Cerebellar nuclear complex (tissue), 1 donor: ENCODE measurements around the gene PTPRD.

Experiments used
- DNase-seq, 2 experiments: peaks; one replicate each; lab custom pipeline; 2025; lab: John Stamatoyannopoulos, UW

Gene PTPRD

GRCh38 chr9:9605681-9606080, 1007.1 kb downstream of the PTPRD start:
- no peak for DNase-seq

GRCh38 chr9:9603345-9603744, 1009.5 kb downstream of the PTPRD start:
- no peak for DNase-seq

- DNase-seq, result no peak
Observed at GRCh38 chr9:9598723-9599122, 1014.1 kb downstream of the PTPRD start.

- DNase-seq, result no peak
Observed at GRCh38 chr9:9592104-9592503, 1020.7 kb downstream of the PTPRD start.

- DNase-seq, result no peak
Observed at GRCh38 chr9:9585920-9586319, 1026.9 kb downstream of the PTPRD start.

GRCh38 chr9:9574080-9574479, 1038.7 kb downstream of the PTPRD start:
- DNase-seq, result no peak

- DNase-seq, result no peak
Observed at GRCh38 chr9:9565700-9566099, 1047.1 kb downstream of the PTPRD start.

- DNase-seq, result no peak
Observed at GRCh38 chr9:9563817-9564216, 1049.0 kb downstream of the PTPRD start.

- DNase-seq, result no peak
Observed at GRCh38 chr9:9560382-9561035, 1052.3 kb downstream of the PTPRD start.

GRCh38 chr9:9558907-9559306, 1053.9 kb downstream of the PTPRD start:
- DNase-seq, result no peak

GRCh38 chr9:9557804-9558334, 1054.9 kb downstream of the PTPRD start:
- DNase-seq, result no peak

- DNase-seq, result no peak
Observed at GRCh38 chr9:9556865-9557803, 1055.7 kb downstream of the PTPRD start.

- DNase-seq, result no peak
Observed at GRCh38 chr9:9552665-9553064, 1060.1 kb downstream of the PTPRD start.

GRCh38 chr9:9538766-9539165, 1074.0 kb downstream of the PTPRD start:
- no peak for DNase-seq

GRCh38 chr9:9538356-9538755, 1074.4 kb downstream of the PTPRD start:
- DNase-seq, result no peak

GRCh38 chr9:9536523-9536922, 1076.3 kb downstream of the PTPRD start:
- DNase-seq, result no peak

GRCh38 chr9:9523476-9524139, 1089.2 kb downstream of the PTPRD start:
- no peak for DNase-seq

GRCh38 chr9:9522406-9522805, 1090.4 kb downstream of the PTPRD start:
- DNase-seq, result no peak

- no peak for DNase-seq
Observed at GRCh38 chr9:9521033-9521779, 1091.6 kb downstream of the PTPRD start.

GRCh38 chr9:9504869-9505268, 1107.9 kb downstream of the PTPRD start:
- DNase-seq, result no peak

- DNase-seq, result no peak
Observed at GRCh38 chr9:9499546-9499945, 1113.3 kb downstream of the PTPRD start.

GRCh38 chr9:9498846-9499245, 1114.0 kb downstream of the PTPRD start:
- DNase-seq, result no peak
